ENCODE data around the gene DYSF.

GRCh38 chr2:71477231-71477691, 23.9 kb downstream of the DYSF start:
- no peak for TF ChIP-seq POLR2A (IDR thresholded peaks at IDR 0.05; ENCODE audit: low read length)
- TF ChIP-seq GATA1 (IDR thresholded peaks at IDR 0.05; ENCODE audit: low read depth, low read length) = no peak
